Left lobe of liver (tissue), 2 donors: Measurements from ENCODE around the gene WNK1. TPM values are rescaled to one million over a fixed set of nuclear protein-coding genes. Genes with fewer than 3 reads are reported as not detected.
"Not testable (repeated sequence)": the region's sequence is repeated elsewhere in the genome, so short reads cannot be mapped to it uniquely, and the experiment has no call there.

Experiments
- ATAC-seq: fragments of 200-7000 bp; cut with Tn5 transposase; one replicate; pipeline ENCODE4 v1.9.1; 2020; ENCODE audit warnings: mild to moderate bottlenecking, moderate library complexity
- DNase-seq: peaks from one replicate; pipeline ENCODE4 v3.0.0-alpha.2; 2020; ENCODE audit warnings: low spot score
- total RNA-seq: library from RNA; stranded (reverse); gene quantifications from one replicate; pipeline ENCODE4 v1.2.1, GENCODE V29; 2021
- donor health status: DM: no; HTN: no; CAD: no; lungs with moderate emphysema.
- donor health status: DM: no; HTN: yes; CAD: no.

WNK1 gene
- total RNA-seq, result 79.9 TPM

DNA sequence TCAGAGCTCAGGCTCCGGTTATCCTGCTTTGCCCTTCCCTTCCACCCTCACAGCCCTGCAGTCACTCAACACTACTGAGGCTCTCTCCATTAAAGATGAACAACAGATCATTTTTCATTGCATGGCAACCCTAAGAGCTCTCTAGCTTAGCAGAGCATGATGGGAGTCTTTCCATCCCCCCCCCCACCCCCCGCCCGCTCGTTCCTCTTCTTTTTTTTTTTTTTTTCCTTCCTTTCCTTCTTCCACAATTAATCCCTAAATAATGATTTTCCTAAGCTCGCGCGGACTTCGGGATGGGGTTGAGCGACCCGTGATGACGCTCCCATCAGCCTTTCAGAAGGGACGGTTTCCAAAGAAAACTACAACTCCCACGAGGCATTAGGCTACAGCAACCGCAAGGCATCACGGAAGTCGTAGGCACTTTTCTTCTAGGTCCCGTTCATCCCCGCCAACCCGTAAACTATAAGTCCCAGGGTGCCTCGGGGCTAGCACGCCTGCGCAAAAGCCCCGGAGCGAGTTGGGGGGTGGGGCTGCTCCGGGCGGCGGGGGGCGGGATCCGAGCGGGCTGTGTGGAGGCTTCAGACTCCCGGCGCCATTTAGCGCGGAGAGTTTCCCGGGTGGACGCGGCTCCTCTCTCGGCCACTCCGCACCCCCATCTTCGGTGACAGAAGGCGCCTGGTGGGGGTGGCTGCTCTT, at the start of gene WNK1:
WNK1 (plus strand) TSS at position 581 of the 696 bp plus-strand sequence. CDS start 987 bp downstream, outside the sequence.
- ATAC-seq (peak; percentile 80), DNase-seq (peak; percentile 98)

DNA sequence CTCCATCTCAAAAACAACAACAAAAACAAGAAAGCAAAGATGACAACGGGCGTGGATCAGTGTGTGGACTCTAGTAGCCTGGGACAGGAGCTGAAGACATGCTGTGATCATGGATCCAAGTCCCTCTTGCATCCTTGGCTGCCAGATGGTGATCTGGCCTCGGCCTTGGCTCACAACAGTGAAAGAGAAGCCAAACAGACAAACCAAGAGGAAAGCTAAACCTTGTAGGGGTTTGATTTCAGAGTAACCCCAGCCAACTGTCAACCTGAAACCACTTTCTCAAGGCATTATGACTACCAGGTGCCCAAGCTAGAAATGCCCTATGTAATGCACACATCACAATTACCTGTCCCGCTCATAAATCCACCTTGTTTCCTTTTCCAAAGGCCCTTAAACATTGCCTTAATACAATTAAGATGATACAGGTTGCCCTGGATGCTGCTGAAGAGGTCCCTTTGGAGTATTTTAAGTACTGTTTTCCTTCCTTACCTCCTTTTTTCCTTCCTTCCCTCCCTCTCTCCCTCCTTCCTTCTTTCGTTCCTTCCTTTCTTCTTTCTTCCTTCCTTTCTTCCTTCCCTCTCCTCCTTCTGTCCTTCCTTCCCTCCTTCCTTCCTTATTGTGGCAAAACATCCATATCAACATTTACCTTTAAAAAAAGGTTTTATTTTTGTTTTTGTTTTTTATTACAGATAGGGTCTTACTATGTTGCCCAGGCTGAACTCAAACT, 47.7 kb upstream of the WNK1 start:
- no peak for ATAC-seq
- DNase-seq, result no peak

- ATAC-seq, DNase-seq: not testable (repeated sequence)
Observed at GRCh38 chr12:708084-708483, 44.3 kb upstream of the WNK1 start.

GRCh38 chr12:709455-710020, 42.8 kb upstream of the WNK1 start:
- DNase-seq (no peak), ATAC-seq (no peak)

DNA sequence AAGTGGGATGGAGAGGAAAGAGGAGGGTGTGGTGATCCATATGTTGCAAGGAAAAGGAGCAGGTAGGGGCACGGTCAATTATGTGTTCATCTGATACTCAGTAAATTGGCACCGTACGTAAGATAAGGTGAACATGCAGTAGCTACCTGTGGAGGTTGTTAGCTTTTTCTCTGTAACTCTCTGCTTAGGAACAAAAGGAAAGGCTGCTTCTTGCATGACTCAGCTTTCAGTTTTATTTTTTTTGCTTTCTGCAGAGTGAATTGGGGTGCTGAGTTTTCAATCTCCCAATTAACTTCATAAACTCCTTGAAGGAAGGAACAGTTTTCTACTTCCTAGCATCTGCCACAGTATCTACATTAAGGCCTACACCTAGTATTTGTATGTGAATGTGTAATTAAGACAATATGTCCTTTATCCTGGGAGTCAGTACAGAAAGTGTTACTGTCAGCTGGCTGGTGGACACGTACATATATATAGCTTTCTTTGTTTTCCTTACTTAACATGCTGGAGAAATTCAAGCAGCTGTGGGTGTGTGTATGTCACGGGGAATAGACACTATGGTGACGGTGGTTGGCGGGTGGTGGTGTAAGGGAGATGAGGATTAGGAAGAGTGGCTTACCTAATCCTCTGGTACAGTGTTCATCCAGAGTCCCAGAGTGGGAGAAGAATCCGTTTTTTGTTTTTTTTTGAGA, 40.1 kb upstream of the WNK1 start:
- ATAC-seq (no peak), DNase-seq (no peak)

GRCh38 chr12:713281-713875, 39.0 kb upstream of the WNK1 start:
- ATAC-seq (no peak), DNase-seq (no peak)

DNA sequence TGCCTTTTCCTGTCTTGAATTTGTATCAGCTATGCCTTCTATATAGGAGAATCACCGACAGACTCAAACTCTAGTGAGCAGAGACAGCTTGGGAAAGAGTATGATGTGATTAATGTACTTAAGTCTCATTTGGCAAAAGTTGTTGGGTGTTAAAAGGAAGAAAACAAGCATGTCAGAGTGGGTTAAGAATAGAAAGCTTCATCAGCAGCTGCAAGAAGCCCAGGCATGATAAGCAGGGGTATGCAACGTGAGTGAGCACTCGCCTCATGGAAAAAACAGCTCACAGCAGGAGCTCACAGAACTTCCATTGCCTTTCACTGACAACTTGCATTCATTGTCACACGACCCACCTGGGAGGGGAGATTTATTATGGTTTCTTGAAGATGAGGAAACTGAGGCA, 35.9 kb upstream of the WNK1 start:
- ATAC-seq (no peak), DNase-seq (no peak)

GRCh38 chr12:718756-719102, 33.6 kb upstream of the WNK1 start:
- ATAC-seq, result no peak
- DNase-seq, result no peak

GRCh38 chr12:720231-720941, 32.0 kb upstream of the WNK1 start:
- no peak for ATAC-seq
- DNase-seq, result no peak

DNA sequence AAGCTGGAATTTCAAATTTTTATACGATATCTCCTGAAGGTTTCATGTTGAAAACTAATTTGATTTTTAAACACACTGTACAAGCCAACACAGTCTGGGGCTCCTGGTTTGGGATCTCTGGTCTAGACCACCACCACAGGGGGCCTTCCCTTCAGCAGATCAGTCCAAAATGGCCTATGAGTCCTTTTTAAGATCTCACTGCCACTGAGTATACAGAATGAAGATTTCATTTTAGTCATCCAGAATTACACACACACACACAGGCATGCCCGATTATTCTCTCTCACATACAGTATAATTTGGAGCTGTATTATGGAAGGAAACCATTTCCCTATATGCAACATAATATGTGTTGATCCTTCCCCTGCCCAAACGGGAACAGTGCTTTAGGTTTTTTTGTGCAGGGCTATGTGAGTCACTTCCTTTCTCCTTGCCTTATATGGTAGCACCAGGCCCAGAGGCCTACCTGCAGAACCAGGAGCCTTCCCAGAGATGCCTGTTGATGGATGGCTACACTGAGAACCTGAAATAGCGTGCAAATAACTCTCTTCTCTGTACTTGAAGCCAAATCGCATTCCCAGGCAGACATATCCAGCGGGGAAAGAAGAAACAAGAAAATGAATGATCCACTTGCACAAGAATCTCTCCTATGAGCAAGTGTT, 28.1 kb upstream of the WNK1 start:
- DNase-seq, result no peak
- peak; percentile 26 for ATAC-seq

GRCh38 chr12:725076-725475, 27.3 kb upstream of the WNK1 start:
- no peak for ATAC-seq
- no peak for DNase-seq

- no peak for DNase-seq
- ATAC-seq, result peak; percentile 18
Observed at GRCh38 chr12:726281-727140, 25.9 kb upstream of the WNK1 start.

GRCh38 chr12:727321-727720, 25.1 kb upstream of the WNK1 start:
- DNase-seq (no peak), ATAC-seq (no peak)

GRCh38 chr12:728781-729180, 23.6 kb upstream of the WNK1 start:
- DNase-seq (no peak), ATAC-seq (no peak)

DNA sequence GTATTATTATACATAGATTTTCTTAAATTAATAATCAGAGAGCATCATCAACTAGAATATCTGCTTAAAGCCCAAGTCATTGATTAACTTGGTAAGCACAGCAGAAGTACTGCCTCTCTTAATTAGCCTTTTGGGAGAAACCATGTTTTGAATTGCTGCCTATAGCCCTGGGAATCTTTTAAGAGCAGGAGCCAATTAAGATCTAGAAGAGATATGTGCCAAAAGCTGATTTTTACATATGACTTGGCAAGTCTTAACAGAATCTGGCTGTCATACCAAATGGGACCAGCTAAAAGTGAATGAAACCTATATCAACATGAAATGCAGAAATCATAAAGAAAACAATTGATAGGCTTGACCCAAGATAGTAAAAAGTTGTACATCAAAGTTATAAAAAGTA, 23.2 kb upstream of the WNK1 start:
- no peak for ATAC-seq
- DNase-seq, result no peak

DNA sequence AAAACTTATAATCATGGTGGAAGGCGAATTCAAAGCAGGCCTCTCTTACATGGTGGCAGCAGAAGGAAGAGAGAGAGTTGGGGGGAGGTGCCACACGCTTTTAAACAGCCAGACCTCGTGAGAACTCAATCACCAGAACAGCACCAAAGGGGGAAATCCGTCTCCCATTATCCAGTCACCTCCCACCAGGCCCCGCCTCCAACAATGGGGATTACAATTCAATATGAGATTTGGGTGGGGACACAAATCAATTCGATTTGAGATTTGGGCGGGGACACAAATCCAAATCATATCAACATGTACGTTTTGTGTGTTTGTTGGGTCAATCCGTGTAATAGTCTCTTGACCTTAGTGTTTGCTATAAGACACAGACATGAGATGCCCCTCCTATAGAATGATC, 21.8 kb upstream of the WNK1 start:
- no peak for ATAC-seq
- DNase-seq, result no peak

DNA sequence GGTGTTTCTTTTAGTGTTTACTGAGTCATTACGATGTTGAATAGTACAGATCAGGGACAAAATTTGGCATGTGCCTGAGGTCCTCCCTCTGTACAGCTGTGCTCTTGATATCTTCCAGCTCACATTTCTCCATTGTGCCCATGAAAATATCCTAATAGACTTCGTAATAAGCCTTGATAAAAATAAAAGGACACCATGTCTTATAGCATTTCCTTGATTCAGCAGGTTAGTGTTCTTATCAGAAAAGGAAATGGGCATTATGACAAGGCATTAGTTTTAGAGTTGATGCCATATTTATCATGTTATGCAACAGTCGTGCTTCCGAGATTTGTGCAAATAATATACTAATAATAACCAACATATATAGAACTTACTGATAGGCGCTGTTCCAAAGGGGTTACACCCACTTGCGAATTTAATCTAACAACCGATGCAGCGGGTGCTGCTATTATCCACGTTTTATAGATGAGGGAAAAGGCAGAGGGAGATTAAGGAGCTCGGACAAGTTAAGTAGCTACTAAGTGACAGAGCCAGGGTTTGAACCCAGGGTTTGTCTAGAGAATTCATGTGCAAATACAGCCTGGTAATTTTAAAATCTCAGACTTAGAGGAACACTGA, 15.1 kb upstream of the WNK1 start:
- no peak for ATAC-seq
- no peak for DNase-seq

- DNase-seq (no peak), ATAC-seq (no peak)
Observed at GRCh38 chr12:738712-739111, 13.7 kb upstream of the WNK1 start.

DNA sequence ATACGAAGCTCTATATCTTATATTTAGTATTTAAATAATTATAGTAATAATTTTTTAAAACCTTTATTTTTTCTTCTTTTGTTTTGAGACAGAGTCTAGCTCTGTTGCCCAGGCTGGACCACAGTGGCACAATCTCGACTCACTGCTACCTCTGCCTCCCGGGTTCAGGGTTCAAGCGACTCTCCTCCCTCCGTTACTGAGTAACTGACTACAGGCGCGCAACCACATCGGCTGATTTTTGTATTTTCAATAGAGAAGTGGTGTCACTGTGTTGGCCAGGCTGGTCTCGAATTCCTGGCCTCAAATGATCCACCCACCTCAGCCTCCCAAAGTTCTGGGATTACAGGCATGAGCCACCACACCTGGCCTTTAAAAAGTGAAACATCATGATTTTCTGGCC, 13.0 kb upstream of the WNK1 start:
- DNase-seq, result no peak
- ATAC-seq, result no peak
